HG03469 (cell line): ENCODE data around the gene KDSR.

Source experiments
- ATAC-seq: cut with Tn5 transposase; IDR thresholded peaks from one replicate; pipeline ENCODE4 v1.9.1; 2021; ENCODE audit warnings: mild to moderate bottlenecking, moderate library complexity, moderate number of reproducible peaks; ENCODE audit not compliant: unreplicated experiment

The KDSR gene, protein sequence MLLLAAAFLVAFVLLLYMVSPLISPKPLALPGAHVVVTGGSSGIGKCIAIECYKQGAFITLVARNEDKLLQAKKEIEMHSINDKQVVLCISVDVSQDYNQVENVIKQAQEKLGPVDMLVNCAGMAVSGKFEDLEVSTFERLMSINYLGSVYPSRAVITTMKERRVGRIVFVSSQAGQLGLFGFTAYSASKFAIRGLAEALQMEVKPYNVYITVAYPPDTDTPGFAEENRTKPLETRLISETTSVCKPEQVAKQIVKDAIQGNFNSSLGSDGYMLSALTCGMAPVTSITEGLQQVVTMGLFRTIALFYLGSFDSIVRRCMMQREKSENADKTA

DNA sequence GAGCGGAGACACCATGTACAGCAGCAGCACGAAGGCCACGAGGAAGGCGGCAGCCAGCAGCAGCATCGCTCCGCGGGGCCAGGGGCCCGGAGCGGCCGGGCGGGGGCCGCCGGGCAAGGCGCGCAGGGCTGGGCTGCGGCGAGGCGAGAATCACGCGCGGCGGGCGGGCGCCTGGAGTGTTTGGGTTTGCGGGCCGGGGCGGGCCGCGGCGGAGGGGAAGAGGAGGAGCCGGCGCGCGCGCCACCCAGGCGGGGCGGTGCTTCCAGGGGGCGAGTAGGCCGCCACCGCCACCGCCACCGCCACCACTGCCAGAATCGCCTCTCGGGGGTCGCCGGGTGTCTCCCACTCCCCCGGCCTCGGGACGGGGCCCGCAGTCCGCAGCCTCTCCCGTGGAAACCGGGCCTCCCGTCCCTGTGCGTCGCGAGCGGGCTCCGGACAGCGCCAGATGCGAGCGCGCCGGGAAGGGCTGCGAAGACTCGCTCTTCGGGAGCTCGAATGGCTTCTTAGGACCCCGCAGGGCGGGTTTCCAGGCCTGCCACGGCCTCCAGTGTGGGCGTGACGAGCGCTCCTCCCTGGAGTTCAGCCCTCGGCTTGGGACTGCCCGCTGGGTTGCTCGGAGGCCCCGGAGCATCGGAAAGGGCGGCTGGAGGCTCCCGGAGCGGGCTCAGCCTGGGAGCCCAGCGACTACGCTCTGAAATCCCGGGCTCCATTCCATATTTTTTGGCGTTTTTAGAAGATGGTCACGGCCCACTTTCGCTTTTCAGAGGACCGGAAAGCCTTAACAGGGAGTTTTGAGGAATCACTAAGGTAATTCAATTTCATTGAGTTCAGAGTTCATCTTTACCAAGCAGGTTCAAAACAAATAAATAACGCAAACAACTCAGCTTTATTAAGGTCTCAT is at the start of gene KDSR:
KDSR (minus strand) TSS at position 154 of the 901 bp plus-strand sequence; CDS start at position 66, 88 bp downstream.
- ATAC-seq: peak; percentile 75

DNA sequence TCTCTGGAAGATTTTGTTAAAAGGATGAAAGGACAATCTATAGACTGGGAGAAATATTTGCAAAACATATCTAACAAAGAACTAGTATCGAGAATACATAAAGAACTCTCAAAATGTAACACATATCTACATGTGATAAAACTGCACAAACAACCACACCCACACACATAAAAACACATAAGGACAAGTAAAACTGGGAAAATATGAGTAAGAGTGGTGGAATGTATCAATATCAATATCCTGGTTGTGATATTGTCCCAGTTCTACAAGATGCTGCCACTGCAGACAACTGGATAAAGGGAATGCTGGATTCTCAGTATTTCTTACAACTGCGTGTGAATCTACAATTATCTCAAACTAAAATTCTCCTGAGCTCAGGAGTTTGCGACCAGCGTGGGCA is 45.9 kb upstream of the KDSR start:
- no peak for ATAC-seq

DNA sequence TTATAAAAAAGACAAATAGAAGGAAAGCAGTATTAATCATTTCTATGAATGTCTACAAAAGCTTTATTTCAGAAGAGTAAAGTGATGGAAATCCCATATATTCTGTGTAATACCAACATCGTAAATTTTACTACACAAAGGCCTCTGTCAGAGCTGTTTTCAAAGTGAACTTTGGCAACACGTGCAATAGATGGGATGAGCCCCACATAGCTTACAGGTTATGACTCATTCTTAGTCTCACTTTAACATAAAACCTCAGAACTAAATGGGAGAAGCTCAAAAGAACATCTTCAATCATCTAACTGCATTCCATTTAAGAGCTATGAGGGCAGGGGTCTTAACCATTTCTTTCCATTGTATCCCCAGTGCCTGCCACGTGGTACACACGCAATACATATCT is 43.8 kb upstream of the KDSR start:
- ATAC-seq: no peak

DNA sequence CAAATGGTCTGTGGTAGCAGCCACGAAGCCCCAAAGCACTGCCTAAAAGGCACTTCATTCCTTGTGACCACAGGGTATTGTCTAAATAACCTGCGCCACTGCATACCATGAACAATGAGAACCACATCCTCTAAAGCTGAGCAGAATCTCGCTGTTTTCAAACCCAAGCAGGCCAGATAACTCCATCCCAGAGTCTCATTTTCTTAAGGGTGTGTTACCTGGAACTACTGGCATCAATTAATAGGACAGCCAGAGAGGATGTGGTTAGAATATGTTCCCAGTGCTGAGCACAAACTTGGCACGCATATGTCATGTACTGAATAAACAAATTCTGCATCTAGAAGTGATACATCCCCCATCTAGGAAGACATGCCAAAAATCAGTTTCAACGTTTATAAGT is 42.3 kb upstream of the KDSR start:
- no peak for ATAC-seq

DNA sequence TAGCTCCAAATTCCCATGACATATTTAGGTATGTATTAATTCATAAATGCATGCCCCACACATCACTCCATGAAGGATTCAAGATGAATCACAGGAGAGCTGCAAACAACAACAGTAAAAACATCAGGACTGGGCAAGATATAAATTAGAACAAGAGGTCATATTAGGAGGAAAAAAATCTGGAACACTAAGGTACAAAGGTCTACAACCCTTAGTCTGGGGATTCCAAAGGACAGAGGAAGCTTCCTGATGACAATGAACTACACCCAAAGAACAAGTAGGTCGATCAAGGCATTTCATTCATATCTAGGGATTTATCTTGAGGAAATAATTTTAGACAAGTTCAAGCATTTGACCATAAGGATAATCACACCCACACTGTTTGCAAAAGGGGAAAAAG is 40.7 kb upstream of the KDSR start:
- ATAC-seq: no peak

DNA sequence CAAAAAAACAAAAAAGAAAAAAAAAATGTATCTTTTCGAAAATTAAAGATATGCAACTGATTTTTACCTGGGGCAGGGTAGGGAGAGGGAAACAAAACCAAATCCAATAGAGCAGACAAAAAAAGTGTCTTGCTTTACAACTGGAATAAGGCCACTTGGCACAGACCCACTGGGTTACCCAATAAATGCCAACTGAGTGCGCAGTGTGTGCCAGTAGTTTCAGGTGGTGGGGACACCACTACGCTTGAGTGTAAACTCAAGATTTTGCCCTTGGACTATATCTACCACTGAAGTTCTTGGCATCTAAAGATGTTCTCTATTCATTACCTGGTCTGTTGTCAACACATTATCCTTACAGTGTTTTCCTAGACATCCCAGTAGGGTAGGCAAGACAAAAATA is 39.0 kb upstream of the KDSR start:
- ATAC-seq: no peak

DNA sequence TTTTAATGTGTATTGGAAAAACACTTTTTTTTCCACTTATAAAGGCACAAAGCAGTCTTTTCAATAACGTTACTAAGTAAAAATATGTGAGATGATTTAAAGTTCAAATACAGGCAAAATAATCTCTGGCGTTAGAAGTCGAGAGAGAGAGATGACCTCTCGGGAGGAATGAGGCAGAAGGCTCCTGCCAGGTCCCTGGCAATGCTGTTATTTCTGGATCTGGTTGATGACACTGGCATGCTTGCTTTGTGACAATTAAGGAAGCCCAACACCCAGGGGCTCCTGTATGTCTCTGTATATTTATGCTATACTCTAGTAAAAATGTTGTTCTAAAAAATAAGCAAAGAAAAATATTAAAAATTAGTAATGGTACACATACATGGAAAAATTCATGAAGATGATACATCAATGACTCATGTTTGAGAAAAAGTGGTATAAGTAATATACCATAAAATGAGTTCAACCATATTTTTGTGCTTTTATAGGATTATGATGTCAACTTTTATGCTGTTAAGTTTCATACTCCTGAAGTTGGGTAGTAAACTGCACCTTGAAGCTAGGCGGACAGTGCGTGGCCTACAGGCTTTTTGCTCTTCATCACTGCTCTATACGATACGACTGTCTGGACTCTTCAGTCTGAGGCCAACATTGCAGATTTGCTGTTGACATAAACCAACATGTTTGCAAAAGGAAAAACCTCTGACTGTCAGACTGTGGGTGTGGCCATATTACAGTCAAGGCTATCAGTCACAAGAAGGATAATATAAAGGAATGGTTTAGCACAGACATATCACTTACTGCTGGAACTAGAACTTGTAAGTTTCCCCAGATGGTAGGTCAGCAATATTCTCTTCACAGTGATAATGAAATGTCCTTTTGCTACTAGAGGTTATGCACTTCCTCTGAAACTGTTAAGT is 35.5 kb upstream of the KDSR start:
- ATAC-seq: no peak

DNA sequence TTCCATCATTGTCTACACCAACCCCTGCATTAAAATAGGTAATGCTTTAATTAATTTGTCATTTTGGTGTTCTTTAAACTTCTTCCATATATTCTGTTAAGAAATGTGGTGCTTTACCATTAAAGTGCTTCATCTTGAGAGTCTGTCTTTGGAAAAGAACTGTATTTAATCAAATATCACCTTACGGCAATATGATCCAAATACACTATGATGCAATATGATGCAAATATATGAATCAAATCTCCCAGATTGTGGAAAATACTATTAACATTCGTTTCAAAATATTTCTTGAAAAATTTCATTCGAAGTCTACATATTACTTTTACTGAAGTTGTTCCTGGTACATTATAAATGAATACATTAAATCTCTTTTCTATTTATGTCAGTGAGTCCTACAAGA is 32.3 kb upstream of the KDSR start:
- no peak for ATAC-seq

DNA sequence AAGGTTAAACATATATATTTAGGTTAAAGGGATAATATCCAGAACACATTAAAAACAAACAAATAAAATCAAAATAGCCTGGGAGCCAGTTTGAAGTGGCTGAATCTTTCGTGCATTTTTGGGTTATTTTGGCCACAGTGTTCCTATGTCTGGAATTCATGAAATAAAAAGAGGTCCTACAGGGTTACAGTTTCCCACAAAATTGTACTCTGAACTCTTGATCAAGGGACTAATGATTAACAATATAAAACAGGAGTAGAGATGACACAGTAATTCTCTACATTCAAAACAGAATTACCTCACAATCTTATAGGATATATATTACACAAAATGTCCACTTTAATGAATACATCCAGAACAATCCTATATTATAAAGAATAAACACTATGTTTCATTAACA is 30.3 kb upstream of the KDSR start:
- ATAC-seq: no peak

DNA sequence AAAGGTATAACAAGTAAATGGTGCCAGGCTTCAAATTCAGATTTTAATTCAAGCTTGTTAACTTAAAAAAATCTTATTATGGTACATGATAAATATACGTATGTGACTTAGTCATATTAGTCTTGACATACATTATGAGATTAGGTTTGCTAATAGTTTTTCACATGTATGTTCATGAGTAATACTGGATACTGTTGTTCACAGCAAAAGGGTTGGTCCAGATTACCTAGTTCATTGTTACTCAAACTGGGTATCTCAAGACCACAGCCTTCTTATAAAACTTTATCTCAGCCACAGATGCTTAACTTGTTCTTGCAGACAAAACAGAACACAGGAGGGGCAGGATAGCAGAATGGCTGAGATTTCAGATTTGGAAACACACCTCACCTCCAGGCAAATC is 28.5 kb upstream of the KDSR start:
- no peak for ATAC-seq

DNA sequence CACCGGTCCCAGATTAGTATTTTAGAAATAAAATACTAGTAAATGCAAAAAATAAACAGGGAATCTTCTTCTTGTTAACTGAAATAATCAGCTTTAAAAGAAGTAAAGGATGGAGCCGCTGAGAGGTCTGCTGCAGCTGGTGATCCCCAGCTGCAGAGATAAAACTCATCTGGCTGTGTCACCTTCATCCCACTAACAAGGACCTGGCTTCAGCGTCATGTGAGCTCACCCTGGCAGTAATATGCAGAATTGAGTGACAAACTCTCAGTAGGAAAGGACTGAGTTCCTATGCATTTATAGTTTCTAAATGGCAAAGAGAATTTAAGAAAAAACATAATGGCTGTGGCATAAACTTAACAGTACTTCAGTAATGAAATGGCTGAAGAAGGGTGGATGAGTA is 27.9 kb upstream of the KDSR start:
- no peak for ATAC-seq

DNA sequence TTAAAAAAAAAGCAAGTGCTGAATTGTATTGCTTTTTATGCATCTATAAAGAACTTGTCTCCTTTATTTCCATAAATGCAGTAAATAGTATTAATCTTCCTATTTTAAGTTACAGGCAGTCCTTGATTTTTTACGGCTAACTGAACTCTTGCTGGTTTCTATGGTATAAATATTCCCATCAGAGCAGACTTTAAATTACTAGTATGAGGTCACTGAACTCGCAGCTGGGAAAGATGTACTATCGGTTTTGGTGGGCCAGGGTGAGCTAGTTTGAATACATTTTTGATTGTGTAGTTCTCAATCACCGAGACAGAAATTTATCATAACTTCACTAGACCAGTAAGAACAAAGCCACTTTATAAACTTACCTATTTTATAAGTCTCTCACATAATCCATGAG is 20.9 kb upstream of the KDSR start:
- ATAC-seq: no peak

DNA sequence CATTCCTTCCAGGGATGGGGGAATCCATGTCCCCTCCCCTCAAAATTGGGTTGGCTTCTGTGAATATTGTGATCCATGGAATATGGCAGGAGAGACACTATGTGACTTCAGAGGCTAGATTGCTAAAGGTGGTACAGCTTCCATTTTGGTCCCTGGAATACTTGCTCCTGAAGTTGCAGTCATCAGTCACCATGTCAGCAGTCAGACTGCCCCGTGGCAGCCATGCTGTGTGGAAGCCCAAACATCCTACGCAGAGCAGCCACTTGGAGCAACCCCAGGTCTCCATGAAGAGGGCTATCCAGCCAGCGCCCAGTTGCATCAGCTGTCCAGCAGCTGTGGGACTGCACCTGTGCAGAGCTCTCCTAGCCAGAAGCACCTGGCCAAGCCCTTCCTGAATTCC is 15.8 kb upstream of the KDSR start:
- ATAC-seq: no peak

DNA sequence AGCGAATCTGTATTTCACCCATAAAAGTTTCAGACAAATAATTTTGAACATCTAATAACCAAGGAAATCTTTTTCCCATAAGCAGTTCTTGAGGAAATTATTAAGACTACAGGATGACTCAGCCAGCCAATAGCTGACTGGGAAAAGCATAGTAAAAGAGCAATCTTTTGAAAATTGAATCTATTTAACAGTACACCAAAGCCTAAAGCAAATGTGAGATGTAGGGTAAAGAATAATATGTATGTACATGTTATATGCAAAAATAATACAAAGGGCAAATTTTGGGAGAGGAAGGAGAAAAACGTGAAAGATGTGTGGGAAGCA is 12.6 kb upstream of the KDSR start:
- no peak for ATAC-seq

DNA sequence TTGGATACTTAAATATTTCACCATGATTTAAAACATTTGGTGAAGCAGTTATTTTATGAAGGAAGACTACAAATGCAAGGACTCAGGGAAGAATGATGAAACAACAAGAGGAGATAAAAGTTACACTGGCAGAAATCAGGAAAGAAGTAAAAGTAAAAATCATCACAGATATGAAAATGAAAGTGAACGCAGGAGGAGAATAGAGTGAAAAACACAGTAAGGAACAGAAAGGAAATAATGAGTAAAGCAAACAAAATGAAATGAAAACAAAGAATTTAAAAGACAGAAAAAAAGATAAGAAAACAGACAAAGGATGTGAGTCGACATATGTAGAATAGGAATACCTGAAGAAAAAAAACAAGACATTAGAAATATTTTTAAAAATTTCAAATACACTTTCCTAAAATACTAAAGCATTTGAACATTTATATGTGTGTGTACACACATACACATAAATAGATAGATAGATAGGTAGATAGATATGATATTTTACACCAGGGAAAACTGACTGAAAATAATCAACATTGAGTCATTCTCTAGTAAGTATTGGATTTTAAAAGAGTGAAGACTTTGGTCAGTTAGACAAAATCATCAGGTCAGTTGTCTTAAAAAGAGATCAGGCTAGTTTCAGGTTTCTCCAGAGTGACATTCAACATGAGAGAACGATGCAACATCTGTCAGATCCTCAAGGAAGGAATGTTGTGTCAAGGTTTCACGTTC is 12.1 kb upstream of the KDSR start:
- ATAC-seq: no peak

DNA sequence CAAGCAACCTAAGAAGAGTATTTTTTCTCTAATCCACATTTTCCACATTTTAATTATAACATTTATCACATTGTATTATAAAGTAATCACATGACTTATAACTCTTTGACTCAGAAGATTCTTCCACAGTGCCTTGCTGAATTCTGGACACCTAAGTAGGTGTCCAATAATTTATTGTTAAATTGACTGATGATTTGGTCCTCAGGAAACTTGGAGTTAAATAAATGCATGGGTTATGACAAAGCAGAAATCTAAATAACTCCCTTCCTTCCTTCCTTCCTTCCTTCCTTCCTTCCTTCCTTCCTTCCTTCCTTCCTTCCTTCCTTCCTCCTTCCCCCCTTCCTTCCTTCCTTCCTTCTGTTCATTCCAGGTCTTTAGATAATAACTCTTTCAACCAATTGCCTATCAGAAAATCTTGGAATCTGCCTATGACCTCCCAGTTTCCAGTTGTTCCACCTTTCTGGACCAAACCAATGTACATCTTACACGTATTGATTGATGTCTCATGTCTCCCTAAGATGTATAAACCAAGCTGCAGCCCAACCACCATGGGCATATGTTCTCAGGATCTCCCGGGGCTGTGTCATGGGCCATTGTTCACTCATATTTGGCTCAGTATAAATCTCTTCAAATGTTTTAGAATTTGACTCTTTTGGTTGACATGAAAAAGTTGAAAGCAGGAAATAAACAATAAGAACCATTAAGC is 10.4 kb upstream of the KDSR start:
- no peak for ATAC-seq

DNA sequence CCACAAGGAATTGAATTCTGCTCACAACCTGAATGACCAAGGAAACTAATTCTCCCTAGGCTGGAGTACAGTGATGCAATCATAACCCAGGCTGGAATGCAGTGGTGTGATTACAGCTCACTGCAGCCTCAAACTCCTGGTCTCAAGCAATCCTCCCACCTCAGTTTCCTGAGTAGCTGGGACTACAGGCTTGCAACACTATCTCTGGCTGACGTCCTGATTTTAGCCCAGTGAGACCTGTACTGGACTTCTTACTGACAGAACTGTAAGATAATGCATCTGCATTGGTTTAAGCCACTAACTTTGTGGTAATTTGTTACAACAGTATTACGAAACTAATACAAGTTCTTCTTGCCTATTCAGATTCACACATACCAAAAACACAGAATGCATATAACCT is 9.5 kb upstream of the KDSR start:
- ATAC-seq: no peak

DNA sequence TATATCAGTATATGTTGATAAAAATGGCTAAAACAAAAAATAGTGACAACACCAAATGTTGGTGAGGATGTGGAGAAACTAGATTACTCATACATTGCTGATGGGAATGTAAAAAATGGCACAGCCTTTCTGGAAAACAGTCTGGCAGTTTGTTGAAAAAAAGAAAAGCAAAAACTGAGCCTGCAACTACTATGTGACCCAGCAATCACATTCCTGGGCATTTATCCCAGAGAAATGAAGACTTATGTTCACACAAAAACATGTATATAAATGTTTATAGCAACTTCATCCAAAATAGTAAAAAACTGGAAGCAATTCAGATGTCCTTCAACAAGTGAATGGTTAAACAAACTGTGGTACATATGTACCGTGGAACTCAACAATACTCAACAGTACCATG is 7.5 kb upstream of the KDSR start:
- ATAC-seq: no peak

DNA sequence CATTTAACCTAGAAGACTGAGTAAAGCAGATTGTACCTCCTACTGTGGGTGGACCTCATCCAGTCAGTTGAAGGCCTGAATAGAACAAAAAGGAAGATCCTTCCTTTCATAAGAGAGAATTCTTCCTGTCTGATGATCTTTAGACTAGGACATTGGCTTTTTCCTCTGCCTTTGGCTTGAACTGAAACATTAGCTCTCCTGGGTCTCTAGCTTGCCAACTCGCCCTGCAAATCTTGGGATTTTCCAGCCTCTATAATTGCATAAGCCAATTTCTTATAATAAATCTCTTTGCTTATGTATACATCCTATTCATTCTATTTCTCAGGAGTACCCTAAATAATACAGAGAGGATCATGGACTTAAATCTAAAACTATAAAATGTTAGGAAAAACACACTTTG is 6.2 kb upstream of the KDSR start:
- ATAC-seq: no peak

DNA sequence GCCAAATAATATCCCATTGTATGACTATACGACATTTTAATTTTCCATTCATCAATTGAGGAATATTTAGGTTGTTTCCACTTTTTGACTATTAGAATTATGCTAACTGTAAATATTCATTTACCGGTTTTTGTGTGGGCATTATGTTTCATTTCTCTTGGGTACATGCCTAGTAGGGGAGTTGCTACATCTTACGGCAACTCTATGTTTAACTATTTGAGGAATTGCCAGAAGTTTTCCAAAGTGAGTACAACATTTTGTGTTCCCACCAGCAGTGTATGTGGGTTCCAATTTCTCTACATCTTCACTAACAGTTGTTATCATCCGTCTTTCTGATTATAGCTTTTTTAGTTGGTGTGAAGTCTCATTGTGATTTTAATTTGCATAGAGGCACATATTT is 1.6 kb upstream of the KDSR start:
- no peak for ATAC-seq
